GM18508 (cell line): Measurements from ENCODE around the gene ARHGEF18.
"Not testable (repeated sequence)": the region's sequence is repeated elsewhere in the genome, so short reads cannot be mapped to it uniquely, and the experiment has no call there.

ENCODE experiments used
- ATAC-seq: cut with Tn5 transposase; IDR thresholded peaks from one replicate; pipeline ENCODE4 v1.9.1; 2021; ENCODE audit warnings: moderate number of reproducible peaks; ENCODE audit not compliant: insufficient read depth, unreplicated experiment

Gene ARHGEF18

GRCh38 chr19:7346488-7346971, 2.2 kb upstream of the ARHGEF18 start:
- ATAC-seq, result no peak

GRCh38 chr19:7346997-7347396, 1.7 kb upstream of the ARHGEF18 start:
- ATAC-seq, result not testable (repeated sequence)

- no peak for ATAC-seq
Observed at GRCh38 chr19:7349231-7349591, 474 bp downstream of the ARHGEF18 start.

GRCh38 chr19:7349961-7350711, 1.4 kb downstream of the ARHGEF18 start:
- ATAC-seq, result no peak

GRCh38 chr19:7351861-7352260, 3.1 kb downstream of the ARHGEF18 start:
- ATAC-seq, result no peak

- ATAC-seq, result no peak
Observed at GRCh38 chr19:7355151-7355820, 6.5 kb downstream of the ARHGEF18 start.

DNA sequence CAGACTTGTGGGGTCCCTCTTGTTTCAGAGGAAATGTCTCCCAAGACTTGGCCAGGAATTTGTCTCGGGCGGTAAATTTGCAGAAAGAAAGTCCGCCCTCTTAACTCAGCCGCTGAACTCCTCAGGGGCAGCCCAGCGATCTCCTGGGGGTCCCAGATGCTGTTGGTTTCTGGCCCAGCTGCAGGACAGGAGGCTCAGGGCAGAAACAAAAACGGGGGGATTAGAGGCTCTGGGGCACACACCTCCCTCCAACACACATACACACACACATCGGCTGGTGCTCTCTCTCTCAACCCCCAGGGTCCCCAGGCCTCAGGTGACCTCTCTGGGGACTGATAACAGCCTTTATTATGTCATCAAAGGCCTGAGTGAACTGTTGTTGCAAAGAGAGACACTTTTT, 7.1 kb downstream of the ARHGEF18 start:
- ATAC-seq, result no peak

DNA sequence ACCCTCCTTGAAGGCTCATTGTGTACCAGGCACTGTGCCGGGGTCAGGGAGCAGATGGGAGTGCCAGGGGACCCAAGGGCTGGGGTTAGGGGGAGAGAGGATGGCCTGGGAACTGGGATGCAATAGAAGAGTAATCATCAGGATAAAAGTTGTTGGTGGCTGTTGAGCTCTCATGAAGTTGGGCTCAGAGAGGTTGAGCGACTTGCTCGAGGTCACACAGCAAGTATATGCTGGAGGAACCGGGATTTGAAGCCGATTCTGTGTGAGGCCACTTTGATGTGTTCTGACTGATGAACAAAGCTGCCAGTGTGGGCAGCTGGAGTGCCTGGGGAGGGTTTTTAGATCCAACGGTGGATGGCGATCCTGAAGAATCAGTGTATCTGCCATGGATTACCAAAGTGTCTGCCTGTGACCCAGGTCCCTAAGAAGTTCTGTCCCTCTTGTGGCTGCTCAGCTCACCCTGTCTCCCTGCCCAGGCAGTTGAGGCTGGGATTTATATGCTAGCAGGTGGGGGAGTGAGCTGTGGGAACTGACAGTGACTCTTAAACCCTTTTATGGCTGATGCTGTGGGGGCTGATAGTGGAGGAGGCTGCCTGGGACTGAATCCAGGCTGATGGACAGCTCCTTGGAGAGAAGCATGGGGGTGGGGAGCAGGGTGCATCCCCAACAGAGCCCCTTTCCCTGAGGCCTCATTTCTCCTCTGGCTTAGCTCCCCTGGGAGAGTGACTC, 8.3 kb downstream of the ARHGEF18 start:
- ATAC-seq, result no peak

DNA sequence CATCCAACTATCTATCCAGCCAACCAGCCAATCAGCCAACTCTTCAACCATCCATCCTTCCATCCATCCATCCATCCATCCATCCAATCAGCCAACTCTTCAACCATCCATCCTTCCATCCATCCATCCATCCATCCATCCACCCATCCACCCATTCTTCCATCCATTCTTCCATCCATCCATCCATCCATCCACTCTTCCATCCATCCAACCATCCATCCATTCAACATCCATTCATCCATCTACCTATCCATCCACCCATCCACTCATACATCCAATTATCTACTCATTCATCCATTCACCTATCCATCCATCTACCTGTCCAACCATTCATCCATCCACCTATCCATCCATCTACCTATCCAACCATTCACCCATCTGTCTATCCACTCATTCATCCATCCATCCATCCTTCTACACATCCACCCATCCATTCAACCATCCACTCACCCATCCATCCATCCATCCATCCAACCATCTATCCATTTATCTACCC, 9.4 kb downstream of the ARHGEF18 start:
- ATAC-seq, result no peak

DNA sequence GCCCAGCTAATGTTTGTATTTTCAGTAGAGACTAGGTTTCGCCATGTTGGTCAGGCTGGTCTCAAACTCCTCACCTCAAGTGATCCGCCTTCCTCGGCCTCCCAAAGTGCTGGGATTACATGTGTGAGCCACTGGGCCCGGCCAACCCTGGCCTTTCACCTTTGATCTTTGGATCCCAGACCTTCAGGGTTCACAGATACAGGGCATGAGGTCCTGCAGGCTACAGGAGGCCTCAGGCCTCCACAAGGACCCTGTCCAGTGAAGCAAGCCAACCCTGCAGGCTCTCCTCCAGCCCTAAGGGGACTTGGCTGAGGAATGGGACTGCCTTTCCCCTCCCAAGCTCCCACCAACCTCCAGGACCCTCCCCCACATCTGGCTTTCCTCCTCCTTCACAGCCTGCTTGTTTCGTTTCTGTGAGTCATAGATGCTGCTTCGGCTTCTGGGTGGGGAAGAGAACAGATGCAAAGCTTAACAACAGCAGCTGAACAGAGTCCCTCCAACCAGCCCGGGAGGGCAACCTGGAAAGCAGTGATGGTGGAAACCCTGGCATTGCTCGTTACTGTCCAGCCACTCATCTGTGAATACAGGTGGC, 11.8 kb downstream of the ARHGEF18 start:
- ATAC-seq, result no peak

- ATAC-seq, result no peak
Observed at GRCh38 chr19:7363225-7363624, 14.5 kb downstream of the ARHGEF18 start.

DNA sequence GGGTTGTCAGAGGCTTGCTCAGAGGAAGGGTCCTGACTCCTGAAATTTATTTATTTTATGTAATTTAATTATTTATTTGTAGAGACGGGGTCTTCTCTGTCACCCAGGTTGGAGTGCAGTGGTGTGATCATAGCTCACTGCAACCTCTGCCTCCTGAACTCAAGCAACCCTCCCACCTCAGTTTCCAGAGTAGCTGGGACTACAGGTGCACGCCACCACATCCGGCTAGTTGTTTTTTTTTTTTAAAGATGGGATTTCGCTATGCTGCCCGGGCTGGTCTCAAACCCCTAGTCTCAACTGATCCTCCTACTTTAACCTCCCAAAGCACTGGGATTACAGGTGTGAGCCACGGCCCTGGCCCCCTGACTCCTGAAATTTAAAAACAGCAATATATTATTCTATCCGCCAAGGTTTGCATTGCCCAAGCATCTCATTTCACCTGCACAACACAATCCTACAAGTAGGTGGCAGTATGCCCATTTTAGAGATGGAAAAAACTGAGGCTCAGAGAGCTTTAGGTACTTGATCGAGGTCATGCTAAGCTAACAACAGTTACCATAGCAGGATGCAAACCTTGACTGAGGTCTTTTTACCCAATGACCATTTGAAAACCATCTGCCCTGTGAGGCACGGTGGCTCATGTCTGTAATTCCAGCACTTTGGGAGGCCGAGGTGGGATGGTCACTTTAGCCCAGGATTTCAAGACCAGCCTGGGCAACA, 18.1 kb downstream of the ARHGEF18 start:
- no peak for ATAC-seq

- ATAC-seq, result no peak
Observed at GRCh38 chr19:7368456-7368855, 19.7 kb downstream of the ARHGEF18 start.

GRCh38 chr19:7368866-7369265, 20.1 kb downstream of the ARHGEF18 start:
- not testable (repeated sequence) for ATAC-seq

GRCh38 chr19:7370546-7370945, 21.8 kb downstream of the ARHGEF18 start:
- ATAC-seq, result no peak

GRCh38 chr19:7371001-7371400, 22.3 kb downstream of the ARHGEF18 start:
- ATAC-seq, result no peak

DNA sequence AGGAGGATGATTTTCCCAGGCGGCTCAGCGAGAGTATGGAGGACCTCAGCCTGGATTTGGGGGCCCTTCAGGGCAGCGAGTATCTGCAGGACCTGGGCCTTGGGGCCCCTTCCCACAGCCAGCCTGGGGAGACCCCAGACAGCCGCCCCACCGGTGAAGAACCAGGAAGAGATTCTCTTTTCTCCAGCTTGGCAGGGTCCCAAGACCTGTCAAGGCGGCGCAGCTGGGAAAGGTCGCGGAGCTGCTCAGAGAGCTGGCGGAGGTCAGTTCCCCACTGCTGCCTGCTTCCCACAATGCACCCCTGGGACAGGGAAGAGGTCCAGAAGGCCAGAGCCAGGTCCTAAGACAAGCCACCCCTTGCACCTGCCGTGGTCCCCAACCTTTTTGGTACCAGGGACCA, 24.1 kb downstream of the ARHGEF18 start:
- no peak for ATAC-seq

DNA sequence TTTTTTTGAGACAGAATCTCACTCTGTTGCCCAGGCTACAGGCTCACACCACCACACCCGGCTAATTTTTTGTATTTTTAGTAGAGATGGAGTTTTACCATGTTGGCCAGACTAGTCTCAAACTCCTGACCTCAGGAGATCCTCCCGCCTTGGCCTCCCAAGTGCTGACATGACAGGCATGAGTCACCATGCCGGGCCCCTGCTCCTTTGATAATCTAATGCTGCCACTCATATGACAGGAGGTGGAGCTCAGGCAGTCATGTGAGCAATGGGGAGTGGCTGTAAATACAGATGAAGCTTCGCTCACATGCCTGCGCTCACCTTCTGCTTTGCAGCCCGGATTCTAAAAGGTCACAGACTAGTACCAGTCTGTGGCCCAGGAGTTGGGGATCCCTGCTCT, 25.1 kb downstream of the ARHGEF18 start:
- no peak for ATAC-seq

DNA sequence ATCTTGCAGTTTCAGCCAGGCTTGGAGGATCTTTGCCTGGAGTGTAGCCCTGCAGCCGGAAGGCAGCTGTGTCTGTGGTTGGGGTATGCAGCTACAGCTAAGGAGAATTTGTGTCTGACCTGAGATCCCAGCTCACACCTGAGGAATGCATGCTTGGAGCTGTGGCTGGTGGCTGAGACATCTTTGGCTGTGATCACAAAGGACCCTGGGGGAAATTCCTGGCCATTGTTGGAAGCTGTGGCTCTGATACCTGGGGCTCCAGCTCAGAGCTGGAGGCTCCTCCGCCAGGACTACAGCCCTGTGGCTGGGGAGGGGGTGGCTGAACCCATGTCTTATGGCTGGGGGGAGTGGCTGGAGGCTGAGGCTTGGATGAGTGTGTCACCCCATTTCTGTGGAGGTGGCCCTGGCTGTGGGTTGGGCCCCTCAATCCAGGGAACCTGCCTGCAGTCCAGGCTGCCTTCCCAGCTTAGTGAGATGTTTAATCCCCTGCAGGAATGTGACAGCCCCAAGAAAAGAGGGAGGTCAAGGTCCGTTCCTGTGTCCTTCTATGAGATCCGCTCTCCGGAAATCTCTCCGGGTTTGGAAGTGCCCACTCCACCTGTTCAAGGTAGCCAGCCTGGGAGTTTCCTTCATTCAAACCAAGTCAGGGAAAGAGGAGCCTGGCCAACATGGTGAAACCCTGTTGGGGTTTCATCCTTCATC, 27.6 kb downstream of the ARHGEF18 start:
- no peak for ATAC-seq
